Head of caudate nucleus (tissue), 42 donors: ENCODE data around the gene SNTG2.
"Not testable (repeated sequence)": the region's sequence is repeated elsewhere in the genome, so short reads cannot be mapped to it uniquely, and the experiment has no call there.

ENCODE experiments used
- DNase-seq, 42 donors: peaks; one replicate each; pipeline versions ENCODE4 v3.0.0 to v3.0.0-alpha.2; 2020 to 2021; ENCODE audit warnings: mixed read lengths in 7 of 42
- intact Hi-C: fragments of 100-400 bp; cut with DNase I; formaldehyde crosslinking; loops from one replicate; pipeline ENCODE4 v1.15.0; 2022

Gene SNTG2

GRCh38 chr2:1363367-1363766, 412.7 kb downstream of the SNTG2 start:
- intact Hi-C loops, result no loop called here
- DNase-seq, result no peak

DNA sequence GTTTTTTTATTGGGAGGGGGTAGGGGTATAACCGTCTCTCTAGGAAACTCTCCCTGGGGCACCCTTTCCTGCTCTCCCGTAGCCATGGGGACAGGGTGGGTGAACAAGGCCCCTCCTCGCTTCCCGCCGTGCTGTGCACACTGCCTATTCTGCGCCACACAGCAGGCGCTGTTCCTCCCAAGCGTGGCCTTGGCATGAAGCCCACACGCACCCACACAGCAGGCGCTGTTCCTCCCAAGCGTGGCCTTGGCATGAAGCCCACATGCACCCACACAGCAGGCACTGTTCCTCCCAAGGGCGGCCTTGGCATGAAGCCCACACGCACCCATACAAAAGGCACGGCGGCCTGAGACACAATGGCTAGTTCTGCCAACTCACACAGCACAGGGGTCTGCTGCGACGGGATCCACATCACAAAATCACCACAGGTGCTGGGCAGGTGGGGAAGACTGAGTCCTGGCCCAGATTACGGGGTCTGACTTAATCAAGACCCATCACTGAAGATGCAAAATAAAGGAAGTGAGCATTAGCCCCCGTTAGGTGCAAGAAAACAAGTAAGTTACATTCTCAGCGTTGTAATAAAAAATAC, 416.0 kb downstream of the SNTG2 start:
- intact Hi-C loops, result no loop called here
- peak; percentile 53 to 94 (median 83) for DNase-seq

GRCh38 chr2:1367601-1368000, 417.0 kb downstream of the SNTG2 start:
- DNase-seq, result no peak
- intact Hi-C loops, result no loop called here

- intact Hi-C loops, result no loop called here
- DNase-seq, result no peak
These were observed 419.3 kb downstream of the SNTG2 start for GRCh38 chr2:1369905-1370304.

- intact Hi-C loops, result no loop called here
- DNase-seq, result no peak
These were observed 419.8 kb downstream of the SNTG2 start for GRCh38 chr2:1370461-1370860.

DNA sequence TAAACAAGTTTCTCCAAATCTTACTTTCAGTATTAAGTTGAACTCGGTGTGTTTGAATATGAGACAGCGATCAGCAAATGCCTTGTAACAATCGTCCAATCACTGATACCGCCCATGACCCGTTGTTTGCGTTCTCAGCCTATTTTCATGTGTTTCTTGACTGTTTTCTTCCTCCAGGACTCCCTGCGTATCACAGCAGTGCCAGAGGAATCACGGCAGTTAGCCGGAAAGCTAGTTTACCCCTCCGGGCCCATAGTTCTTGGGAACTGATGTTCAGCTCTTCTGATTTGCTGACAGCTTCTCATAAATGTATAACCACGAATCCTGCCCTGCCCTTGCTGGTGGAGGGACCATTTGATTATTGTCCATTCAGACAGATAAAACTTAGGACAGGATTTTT, 420.4 kb downstream of the SNTG2 start:
- intact Hi-C loops, result no loop called here
- DNase-seq, result no peak

DNA sequence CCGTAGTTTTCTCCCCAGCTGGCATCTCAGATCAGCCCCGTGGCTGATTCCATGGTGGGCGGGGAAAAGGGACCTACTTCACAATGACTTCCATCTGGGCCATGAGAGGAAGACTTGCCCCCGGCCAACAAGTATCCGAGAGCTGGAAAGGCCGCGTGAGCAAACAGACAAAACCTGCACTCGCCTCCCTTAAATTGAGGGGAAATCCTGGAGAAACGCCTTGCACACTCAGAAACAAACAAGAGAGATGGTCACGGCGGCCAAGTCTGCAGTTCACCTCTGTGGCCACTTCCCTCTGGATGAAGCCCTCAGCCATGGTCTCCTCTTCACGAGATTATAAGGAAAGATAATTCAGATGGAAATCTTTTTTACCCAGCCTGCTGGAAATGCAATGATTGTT, 423.2 kb downstream of the SNTG2 start:
- no peak for DNase-seq
- intact Hi-C loops, result no loop called here

DNA sequence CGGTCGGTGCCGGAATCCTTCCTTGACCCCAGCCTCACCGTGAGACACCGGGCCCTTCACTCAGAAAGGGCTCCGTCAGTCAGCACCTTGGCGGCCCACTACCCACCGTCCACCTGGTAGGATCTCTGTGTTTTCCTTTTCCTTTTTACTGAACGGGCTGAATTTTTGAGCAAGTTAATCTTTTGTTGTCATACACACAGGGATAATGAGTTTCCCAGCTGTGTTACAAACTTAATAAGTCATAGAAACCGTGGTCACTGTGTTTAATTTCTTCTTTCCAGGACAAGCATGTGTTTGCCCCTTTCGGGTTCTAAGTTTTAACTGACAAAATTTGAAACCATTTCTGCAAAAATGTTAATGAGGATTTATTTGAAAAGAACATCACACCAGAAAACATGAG, 423.6 kb downstream of the SNTG2 start:
- intact Hi-C loops, result no loop called here
- DNase-seq, result no peak

DNA sequence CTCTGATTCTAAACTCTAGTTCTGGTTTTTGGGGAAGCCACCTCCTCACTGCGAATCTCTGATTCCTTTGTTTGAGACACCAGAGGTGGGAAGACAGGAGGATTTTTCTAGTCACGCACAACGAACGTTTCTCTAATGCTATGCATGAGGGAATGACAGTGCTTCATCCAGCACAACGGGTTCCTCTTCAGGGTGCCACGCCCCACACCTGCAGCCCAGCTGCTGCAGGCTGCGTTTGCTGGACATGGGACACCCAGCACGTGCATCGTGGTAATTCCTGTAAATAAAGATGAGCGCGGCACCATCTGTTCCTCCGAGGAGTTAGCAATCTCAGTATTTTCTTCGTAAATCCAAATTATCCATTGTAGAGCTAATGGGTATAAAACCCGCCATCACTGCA, 425.1 kb downstream of the SNTG2 start:
- intact Hi-C loops, result no loop called here

DNA sequence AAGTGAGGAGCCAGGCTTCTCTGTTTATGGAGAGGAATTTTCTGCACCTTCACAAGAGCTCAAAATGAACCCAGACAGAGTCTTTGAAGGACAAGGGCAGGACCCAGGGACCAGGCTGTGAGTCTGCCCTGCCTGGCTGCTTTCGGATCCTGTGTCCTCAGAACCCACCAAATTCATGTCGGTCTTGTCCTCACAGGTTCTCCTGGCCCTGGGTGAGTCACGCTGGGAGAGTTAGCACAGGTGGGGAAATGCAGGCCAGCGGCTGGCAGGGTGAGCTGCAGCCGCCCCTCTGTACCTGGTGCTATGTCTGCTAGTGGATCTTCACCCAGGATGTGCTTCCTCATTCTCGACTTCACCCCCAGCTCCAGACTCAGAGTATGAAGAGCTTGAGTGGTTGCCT, 426.8 kb downstream of the SNTG2 start:
- intact Hi-C loops, result no loop called here
- DNase-seq, result no peak

More for the DNA sequence above, 425.1 kb downstream of the SNTG2 start:
- DNase-seq, result peak in 4 of 42 donors; percentile 26 to 48 (median 40)

DNA sequence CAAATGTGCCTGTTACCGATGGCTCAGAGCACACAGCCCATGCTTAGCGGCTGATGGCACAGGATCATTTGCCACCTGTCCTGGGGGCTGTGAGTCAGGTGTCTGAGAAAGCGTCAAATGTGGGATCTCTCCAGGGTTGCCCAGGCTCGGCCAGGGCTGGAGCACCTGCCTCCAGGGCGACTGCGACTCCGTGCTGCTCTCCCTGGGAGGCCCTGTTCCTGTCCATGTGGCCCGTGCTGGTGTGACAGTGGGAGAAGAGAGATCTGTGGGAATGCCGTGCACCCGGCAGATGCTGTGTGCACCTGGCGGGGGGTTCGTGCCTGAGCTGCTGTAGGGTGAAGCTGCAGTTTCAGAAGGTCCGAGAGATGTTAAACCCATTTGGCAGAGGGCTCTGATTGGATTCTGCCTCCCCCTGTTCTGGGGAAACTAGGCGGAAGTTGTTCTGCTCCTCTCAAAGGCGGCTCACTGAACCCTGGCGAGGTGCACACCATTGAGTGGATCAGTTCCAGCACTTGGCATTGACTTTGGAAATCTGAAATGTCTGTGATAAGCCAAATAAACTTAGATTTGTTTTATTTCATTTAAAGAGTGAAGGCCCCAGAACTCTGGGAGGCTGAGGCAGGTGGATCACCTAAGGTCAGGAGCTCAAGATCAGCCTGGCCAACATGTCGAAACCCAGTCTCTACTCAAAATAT, 428.0 kb downstream of the SNTG2 start:
- DNase-seq, result no peak
- intact Hi-C loops, result no loop called here

DNA sequence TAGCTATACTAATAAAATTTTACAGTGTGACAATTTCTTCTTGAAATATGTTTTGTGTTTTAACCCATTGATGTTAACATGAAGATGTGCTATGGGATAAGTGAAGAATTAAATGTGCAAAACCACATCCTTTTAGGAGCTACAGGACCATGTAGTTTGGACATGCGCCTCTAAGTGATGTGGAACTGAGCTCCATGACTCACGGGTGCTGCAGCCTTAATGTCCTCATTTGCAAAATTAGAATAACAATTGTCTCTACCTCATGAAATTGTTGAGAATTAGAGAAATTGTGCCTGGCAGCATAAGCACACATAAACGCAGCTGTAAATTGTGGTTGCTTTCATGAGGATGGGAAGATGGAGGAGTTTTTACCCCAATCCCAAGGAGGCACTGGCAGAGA, 431.0 kb downstream of the SNTG2 start:
- DNase-seq, result no peak
- intact Hi-C loops, result no loop called here

- DNase-seq, intact Hi-C loops: not testable (repeated sequence)
These were observed 437.5 kb downstream of the SNTG2 start for GRCh38 chr2:1387954-1388725.

DNA sequence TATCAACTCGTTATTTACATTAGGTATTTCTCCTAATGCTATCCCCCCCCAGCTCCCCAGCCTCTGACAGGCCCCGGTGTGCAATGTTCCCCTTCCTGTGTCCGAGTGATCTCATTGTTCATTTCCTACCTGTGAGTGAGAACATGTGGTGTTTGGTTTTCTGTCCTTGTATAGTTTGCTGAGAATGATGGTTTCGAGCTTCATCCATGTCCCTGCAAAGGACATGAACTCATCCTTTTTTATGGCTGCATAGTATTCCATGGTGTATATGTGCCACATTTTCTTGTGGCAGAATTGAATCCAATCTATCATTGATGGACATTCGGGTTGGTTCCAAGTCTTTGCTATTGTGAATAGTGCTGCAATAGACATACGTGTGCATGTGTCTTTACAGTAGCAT, 439.5 kb downstream of the SNTG2 start:
- intact Hi-C loops, DNase-seq: not testable (repeated sequence)

DNA sequence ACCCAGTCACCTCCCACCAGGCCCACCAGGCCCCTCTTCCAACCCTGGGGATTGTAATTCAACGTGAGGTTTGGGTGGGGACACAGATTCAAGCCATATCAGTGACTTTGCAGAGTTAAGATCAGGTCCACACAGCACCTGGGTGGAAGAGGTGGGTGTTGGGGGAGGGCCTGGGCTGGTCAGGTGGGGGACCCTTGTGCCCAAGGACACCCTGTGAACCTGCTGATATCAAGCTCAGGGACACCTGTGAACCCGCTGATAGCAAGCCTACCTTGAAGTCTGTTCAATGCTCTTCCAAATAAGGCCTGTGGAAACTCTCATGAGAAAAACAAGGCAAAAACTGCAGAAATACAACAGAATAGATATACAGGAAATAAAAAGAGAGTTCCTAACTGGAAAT, 442.7 kb downstream of the SNTG2 start:
- DNase-seq, result no peak
- intact Hi-C loops, result no loop called here

- DNase-seq, result no peak
- intact Hi-C loops, result no loop called here
These were observed 444.2 kb downstream of the SNTG2 start for GRCh38 chr2:1394709-1395408.

DNA sequence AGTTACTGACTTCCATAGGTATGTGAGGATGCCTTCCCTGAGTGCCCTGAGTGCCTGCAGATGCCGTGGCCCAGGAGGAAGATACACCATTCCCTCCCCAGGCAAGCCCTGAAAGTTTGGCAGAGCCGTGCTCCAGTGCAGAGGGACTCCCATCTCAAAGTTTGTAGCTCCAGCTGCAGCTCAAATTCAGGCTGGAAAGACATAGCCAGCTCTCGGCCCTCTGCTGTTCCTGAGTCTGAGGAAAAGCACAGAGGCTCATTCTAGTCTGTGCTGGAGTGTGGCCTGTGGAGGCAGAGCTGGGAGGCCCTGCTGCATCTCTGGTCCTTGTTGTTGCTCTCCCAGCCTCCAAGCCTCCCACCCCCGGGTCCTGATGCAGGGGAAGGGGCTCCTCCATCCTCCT, 446.7 kb downstream of the SNTG2 start:
- no peak for DNase-seq
- intact Hi-C loops, result no loop called here

GRCh38 chr2:1398191-1398590, 447.5 kb downstream of the SNTG2 start:
- no peak for DNase-seq
- intact Hi-C loops, result no loop called here

- no peak for DNase-seq
- intact Hi-C loops, result no loop called here
These were observed 450.5 kb downstream of the SNTG2 start for GRCh38 chr2:1400943-1401735.
